Left renal pelvis (tissue), 4 donors: ENCODE data around the gene NHP2. TPM values are rescaled to one million over a fixed set of nuclear protein-coding genes. Genes with fewer than 3 reads are reported as not detected.

ENCODE experiments used
- DNase-seq, 4 donors: peaks; one replicate each; pipeline ENCODE4 v3.0.0-alpha.2; 2013; ENCODE audit warnings: low read depth in 4 of 4, low spot score in 3 of 4
- polyA plus RNA-seq, 4 donors: library from polyadenylated mRNA; unstranded; fragments of 120-200 nt; gene quantifications; one replicate each; pipeline ENCODE4 v1.2.1, GENCODE V29; 2013; ENCODE audit not compliant: insufficient read length in 4 of 4

NHP2 gene
- polyA plus RNA-seq, 4 donors = 68.8 to 120 (median 96.9) TPM

- DNase-seq = no peak
These were observed 23.9 kb upstream of the NHP2 start for GRCh38 chr5:178177569-178177968.

- no peak for DNase-seq
These were observed 23.1 kb upstream of the NHP2 start for GRCh38 chr5:178176791-178177190.

DNA sequence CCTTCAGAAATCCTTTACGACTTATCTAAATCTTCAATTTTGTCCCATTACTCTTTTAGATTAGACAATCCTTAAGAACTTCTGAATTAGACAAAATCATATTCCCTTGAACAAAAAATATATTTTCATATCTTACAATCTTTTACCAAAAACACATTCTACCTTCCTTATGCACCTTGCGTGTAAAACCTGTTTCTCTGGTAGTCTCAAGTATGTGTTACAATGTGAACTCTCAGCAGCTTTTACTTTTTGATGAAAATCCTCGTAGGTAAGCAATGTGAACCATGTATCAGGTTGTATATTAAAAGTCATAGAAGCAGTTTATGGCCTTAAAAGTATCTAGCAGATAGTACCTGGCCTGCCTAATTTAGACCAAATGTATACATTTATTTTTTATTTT, 20.8 kb upstream of the NHP2 start:
- no peak for DNase-seq

DNA sequence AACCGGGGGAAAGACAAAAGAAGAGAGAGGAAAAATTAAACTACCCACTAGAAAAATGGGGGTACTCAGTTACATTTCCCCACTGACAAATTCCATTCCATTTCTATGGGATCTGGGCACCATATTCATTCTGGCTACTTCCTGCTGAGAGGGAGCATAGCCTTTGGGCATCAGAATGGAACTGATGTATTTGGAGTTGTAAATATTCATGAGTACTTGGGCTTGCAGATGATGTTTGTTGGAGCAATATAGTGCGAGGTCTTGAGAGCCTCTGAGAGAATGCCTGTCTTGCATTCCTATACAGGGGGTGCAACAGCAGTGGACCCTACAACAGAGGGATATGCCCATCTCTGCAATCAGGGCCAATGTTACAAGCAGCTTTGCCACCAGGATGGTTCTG, 16.8 kb upstream of the NHP2 start:
- no peak for DNase-seq

- DNase-seq = no peak
These were observed 11.9 kb upstream of the NHP2 start for GRCh38 chr5:178165581-178165980.

GRCh38 chr5:178163772-178164735, 10.4 kb upstream of the NHP2 start:
- DNase-seq = peak; percentile 63 to 74 (median 69)

DNA sequence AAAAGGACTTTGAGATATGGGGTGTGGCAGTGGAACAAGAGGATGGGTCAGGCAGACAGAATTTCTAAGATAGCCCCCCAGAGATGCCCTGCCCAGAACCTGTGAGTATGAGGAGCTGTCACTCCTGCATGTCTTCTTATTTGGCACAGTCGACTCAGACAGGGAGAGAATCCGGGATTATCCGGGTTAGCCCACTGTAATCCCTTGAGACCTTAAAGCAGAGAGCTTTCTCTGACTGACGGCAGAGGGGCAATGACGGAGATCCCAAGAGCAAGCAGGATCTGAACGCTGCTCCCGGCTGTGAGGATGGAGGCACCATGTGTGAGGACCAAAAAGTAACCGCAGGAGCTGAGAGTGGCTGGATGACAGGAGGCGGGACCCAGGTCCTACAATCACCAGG, 8.8 kb upstream of the NHP2 start:
- DNase-seq = no peak

DNA sequence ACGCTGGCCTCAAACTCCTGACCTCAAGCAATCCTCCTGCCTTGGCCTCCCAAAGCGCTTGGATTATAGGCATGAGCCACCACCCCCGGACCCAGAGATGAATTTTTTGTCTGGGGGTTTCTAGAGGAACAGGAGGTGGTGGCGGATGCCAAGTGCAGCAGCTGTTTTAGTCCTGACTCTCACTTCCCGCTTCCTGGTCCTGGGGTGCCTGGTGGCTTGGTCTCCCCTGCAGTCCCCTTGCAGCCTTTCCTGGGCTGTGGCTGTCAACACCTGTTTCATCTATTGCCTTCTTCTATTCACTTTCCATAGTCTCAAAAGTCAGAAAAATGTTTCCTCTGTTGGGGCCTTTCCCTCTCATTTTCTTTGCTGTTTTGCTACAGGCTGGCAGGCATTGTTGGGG, 6.5 kb upstream of the NHP2 start:
- no peak for DNase-seq

GRCh38 chr5:178155065-178155464, 1.4 kb upstream of the NHP2 start:
- DNase-seq = no peak

DNA sequence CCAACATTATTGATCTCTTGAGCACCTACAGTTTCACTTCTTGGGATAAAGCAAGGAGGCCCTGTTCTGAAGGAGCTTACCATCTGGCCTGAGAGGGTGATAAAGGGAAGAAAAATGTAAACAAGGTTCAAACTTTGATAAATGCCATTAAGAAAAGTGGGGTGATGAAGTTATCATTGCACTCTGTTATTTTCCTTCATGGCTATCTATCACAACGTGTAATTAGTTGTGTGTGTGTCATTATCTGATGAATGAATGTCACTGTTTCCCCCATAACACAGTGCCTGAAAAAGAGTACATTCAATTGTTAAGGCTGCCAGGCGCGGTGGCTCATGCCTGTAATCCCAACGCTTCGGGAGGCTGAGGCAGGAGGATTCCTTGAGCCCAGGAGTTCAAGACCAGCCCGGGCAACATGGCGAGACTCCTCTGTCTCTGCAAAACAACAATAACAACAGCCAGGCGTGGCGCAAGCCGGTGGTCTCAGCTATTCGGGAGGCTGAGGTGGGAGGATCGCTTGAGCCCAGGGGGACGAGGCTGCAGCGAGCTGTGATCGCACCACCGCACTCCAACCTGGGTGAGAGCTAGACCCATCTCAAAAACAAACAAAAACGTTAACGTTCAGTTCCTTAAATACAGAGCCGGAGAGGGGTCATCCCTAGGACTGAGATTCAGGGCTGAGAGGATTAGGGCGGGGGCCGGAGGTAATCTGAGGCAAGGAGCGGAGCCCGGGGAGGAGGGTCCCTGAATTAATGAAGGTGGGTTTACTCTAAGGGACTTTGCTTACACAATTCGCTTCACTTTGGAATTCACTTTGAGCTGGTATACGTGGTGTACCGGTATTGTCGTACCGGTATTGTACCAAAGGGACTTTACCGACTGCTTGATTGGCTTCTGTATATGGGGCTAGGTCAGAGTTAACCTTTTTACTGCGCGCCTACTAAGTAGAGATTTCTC, 917 bp downstream of the NHP2 start:
- no peak for DNase-seq

- DNase-seq = no peak
These were observed 2.5 kb downstream of the NHP2 start for GRCh38 chr5:178150977-178151734.

GRCh38 chr5:178149199-178149932, 4.3 kb downstream of the NHP2 start:
- no peak for DNase-seq

DNA sequence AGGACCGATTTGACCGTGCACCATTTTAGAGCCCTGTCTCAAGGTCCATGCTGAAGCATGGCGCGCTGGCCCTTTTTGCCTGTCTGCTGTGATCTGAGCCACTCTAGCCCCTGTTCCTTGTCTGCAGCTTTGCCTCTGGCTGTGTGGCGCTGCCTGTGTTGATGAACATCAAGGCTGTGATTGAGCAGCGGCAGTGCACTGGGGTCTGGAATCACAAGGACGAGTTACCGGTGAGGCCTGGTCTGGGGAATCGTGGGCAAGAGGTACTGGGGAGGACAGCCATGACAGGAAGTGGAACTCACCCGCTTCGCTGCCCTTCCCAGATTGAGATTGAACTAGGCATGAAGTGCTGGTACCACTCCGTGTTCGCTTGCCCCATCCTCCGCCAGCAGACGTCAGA, 6.3 kb downstream of the NHP2 start:
- DNase-seq = no peak

GRCh38 chr5:178145965-178146820, 7.5 kb downstream of the NHP2 start:
- DNase-seq = no peak

DNA sequence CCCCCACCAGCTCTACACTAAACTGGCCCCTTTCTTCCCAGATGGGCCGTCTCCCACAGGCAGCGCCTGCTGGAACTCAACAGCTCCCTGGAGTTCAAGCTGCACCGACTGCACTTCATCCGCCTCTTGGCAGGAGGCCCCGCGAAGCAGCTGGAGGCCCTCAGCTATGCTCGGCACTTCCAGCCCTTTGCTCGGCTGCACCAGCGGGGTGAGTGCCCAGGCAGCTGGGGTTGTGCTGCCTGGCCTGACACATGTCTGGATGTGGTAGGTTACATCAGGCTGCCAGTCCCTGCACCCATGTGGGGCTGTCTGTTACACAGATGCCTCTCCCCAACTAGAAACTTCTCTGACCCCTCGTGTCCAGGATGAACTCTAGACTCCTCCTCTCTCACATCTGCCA, 9.8 kb downstream of the NHP2 start:
- DNase-seq = no peak

GRCh38 chr5:178143246-178143645, 10.4 kb downstream of the NHP2 start:
- DNase-seq = no peak

GRCh38 chr5:178142642-178143041, 11.0 kb downstream of the NHP2 start:
- no peak for DNase-seq

- no peak for DNase-seq
These were observed 12.1 kb downstream of the NHP2 start for GRCh38 chr5:178141550-178141949.

DNA sequence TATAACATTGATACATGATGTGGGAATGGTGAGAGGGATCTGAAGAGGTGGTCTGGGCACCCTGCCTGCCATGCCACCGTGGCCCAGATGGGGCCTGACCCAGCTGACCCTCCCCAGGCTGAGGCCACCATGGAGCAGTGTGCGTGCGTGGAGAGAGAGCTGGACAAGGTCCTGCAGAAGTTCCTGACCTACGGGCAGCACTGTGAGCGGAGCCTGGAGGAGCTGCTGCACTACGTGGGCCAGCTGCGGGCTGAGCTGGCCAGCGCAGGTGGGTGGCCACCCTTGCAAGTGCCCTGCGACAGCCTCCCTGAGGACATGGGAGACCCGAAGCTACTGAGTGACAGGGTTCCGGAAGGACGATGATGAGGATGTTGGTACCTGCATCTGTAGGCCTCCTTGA, 15.7 kb downstream of the NHP2 start:
- DNase-seq = no peak
